A673 (cell line): ENCODE measurements around the gene UMODL1. TPM values are rescaled to one million over a fixed set of nuclear protein-coding genes. Genes with fewer than 3 reads are reported as not detected.

ENCODE experiments used
- BruUV-seq: library from RNA; stranded (reverse); fragments of 400-500 nt; replicated peaks from 2 replicates; lab custom pipeline; 2021; lab: Mats Ljungman, UMichigan
- CTCF ChIA-PET: fragments of 300-600 bp; sonication (Branson Sonifier 250); formaldehyde crosslinking; loops from one replicate; lab custom pipeline; 2022; ENCODE audit warnings: antibody characterized with exemption; lab: Charles Lee
- POLR2A ChIA-PET: fragments of 300-600 bp; sonication (Branson Sonifier 250); formaldehyde crosslinking; loops from one replicate; lab custom pipeline; 2022; ENCODE audit warnings: antibody characterized with exemption; ENCODE audit not compliant: low non-redundant PET; lab: Charles Lee
- DNase-seq: peaks from one replicate; pipeline ENCODE4 v3.0.0-alpha.2; 2015; ENCODE audit warnings: low spot score
- H3K27ac ChIP-seq: fragments of 200-600 bp; sonication (generic); 2 replicates; pipeline ENCODE4 v1.5.1; 2016; ENCODE audit warnings: mixed run types, low read depth, mild to moderate bottlenecking, mixed read lengths, antibody characterized with exemption, low read length; ENCODE audit not compliant: poor library complexity, severe bottlenecking
- H3K27me3 ChIP-seq: fragments of 200-600 bp; sonication (generic); replicated peaks from 2 replicates; pipeline ENCODE4 v1.6.1; 2017; ENCODE audit warnings: mixed run types, low read depth, mild to moderate bottlenecking, mixed read lengths, antibody characterized with exemption, low read length; ENCODE audit not compliant: insufficient read depth, poor library complexity
- H3K36me3 ChIP-seq: fragments of 200-600 bp; sonication (generic); 2 replicates; pipeline ENCODE4 v1.6.1; 2016; ENCODE audit warnings: mixed run types, mild to moderate bottlenecking, mixed read lengths, antibody characterized with exemption, low read length; ENCODE audit not compliant: insufficient read depth, poor library complexity, severe bottlenecking
- H3K4me1 ChIP-seq: fragments of 200-600 bp; sonication (generic); 2 replicates; pipeline ENCODE4 v1.6.1; 2017; ENCODE audit warnings: mixed run types, mild to moderate bottlenecking, mixed read lengths, antibody characterized with exemption, low read length; ENCODE audit not compliant: insufficient read depth, poor library complexity, severe bottlenecking
- H3K4me3 ChIP-seq: fragments of 200-600 bp; sonication (generic); 2 replicates; pipeline ENCODE4 v1.5.1; 2016; ENCODE audit warnings: low read depth, mixed run types, mild to moderate bottlenecking, mixed read lengths, low read length; ENCODE audit not compliant: poor library complexity, severe bottlenecking
- H3K9me3 ChIP-seq: fragments of 200-600 bp; sonication (generic); 2 replicates; pipeline ENCODE4 v1.6.1; 2016; ENCODE audit warnings: mixed run types, low read depth, mild to moderate bottlenecking, mixed read lengths, antibody characterized with exemption, low read length; ENCODE audit not compliant: poor library complexity, severe bottlenecking
- EZH2 ChIP-seq: fragments of 200-600 bp; sonication (generic); IDR thresholded peaks from 2 replicates; pipeline ENCODE4 v1.6.1; 2017; ENCODE audit warnings: borderline replicate concordance, low read depth, mild to moderate bottlenecking, mixed read lengths, antibody characterized with exemption, low read length; ENCODE audit not compliant: poor library complexity, severe bottlenecking
- intact Hi-C: fragments of 100-400 bp; cut with micrococcal nuclease; formaldehyde crosslinking; loops from one replicate; pipeline ENCODE4 v1.10.0; 2022; ENCODE audit not compliant: unreplicated experiment
- total RNA-seq: library from RNA; stranded (reverse); gene quantifications from 2 replicates; pipeline ENCODE4 v1.2.3, GENCODE V29; 2021
- TF ChIP-seq, protein P1 (sequence below): fragments of 300-800, 200-600 bp; sonication (generic); conservative IDR thresholded peaks from 2 replicates; pipeline ENCODE4 v1.5.1; 2017; ENCODE audit warnings: low read depth, mild to moderate bottlenecking, antibody characterized with exemption, low read length, moderate library complexity, mixed read lengths

Gene UMODL1
- total RNA-seq, 1 experiment from 2014 or later = not detected

GRCh38 chr21:42044871-42045495 lies 26.1 kb upstream of the UMODL1 start:
- Histone ChIP-seq H3K4me1 (peaks cover 3% of the 10 kb centered on the region), H3K27me3 (no peaks in the 10 kb centered on the region), H3K9me3 (no peaks in the 10 kb centered on the region), H3K4me3 (no peak overlapping the region), H3K36me3 (no peaks in the 10 kb centered on the region), H3K27ac (no peak overlapping the region)
- CTCF ChIA-PET = no interaction called here
- no TSS peak for BruUV-seq
- intact Hi-C loops = no loop called here
- DNase-seq = no peak
- no peak for TF ChIP-seq EZH2
- TF ChIP-seq, protein P1, sequence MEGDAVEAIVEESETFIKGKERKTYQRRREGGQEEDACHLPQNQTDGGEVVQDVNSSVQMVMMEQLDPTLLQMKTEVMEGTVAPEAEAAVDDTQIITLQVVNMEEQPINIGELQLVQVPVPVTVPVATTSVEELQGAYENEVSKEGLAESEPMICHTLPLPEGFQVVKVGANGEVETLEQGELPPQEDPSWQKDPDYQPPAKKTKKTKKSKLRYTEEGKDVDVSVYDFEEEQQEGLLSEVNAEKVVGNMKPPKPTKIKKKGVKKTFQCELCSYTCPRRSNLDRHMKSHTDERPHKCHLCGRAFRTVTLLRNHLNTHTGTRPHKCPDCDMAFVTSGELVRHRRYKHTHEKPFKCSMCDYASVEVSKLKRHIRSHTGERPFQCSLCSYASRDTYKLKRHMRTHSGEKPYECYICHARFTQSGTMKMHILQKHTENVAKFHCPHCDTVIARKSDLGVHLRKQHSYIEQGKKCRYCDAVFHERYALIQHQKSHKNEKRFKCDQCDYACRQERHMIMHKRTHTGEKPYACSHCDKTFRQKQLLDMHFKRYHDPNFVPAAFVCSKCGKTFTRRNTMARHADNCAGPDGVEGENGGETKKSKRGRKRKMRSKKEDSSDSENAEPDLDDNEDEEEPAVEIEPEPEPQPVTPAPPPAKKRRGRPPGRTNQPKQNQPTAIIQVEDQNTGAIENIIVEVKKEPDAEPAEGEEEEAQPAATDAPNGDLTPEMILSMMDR = no peak
- POLR2A ChIA-PET = no interaction called here

- Histone ChIP-seq H3K4me3 (no peak overlapping the region), H3K27me3 (no peaks in the 10 kb centered on the region), H3K27ac (no peak overlapping the region), H3K9me3 (no peaks in the 10 kb centered on the region), H3K36me3 (no peaks in the 10 kb centered on the region), H3K4me1 (no peaks in the 10 kb centered on the region)
- BruUV-seq = no TSS peak
- ChIA-PET CTCF (no interaction called here), POLR2A (no interaction called here)
- intact Hi-C loops = no loop called here
- DNase-seq = no peak
- TF ChIP-seq, protein P1 = no peak
- no peak for TF ChIP-seq EZH2
These were observed 23.1 kb upstream of the UMODL1 start for GRCh38 chr21:42047821-42048613.

- intact Hi-C loops = no loop called here
- no TSS peak for BruUV-seq
- no peak for TF ChIP-seq EZH2
- TF ChIP-seq, protein P1 = no peak
- ChIA-PET POLR2A (no interaction called here), CTCF (no interaction called here)
- no peak overlapping the region for H3K27ac ChIP-seq
- H3K36me3 ChIP-seq = no peaks in the 10 kb centered on the region
- H3K4me1 ChIP-seq = no peaks in the 10 kb centered on the region
- H3K27me3 ChIP-seq = no peaks in the 10 kb centered on the region
- H3K4me3 ChIP-seq = no peak overlapping the region
- DNase-seq = no peak
- no peaks in the 10 kb centered on the region for H3K9me3 ChIP-seq
These were observed 22.1 kb upstream of the UMODL1 start for GRCh38 chr21:42048870-42049577.
